Jurkat, Clone E6-1 (cell line): ENCODE measurements around the gene CLDN19.
"Not testable (repeated sequence)": the region's sequence is repeated elsewhere in the genome, so short reads cannot be mapped to it uniquely, and the experiment has no call there.

Experiments
- DNase-seq: peaks from one replicate; pipeline ENCODE4 v3.0.0-alpha.2; 2011; ENCODE audit warnings: low read depth, low spot score
- H3K4me3 ChIP-seq: 2 replicates; pipeline ENCODE4 v1.5.1; 2011; ENCODE audit warnings: mild to moderate bottlenecking, low read length, control low read depth, moderate library complexity

The CLDN19 gene

GRCh38 chr1:42725820-42726219, 14.2 kb downstream of the CLDN19 start:
- H3K4me3 ChIP-seq, DNase-seq: not testable (repeated sequence)

- no peak for DNase-seq
- no peak overlapping the region for H3K4me3 ChIP-seq
Observed at GRCh38 chr1:42723511-42723910, 16.5 kb downstream of the CLDN19 start.

DNA sequence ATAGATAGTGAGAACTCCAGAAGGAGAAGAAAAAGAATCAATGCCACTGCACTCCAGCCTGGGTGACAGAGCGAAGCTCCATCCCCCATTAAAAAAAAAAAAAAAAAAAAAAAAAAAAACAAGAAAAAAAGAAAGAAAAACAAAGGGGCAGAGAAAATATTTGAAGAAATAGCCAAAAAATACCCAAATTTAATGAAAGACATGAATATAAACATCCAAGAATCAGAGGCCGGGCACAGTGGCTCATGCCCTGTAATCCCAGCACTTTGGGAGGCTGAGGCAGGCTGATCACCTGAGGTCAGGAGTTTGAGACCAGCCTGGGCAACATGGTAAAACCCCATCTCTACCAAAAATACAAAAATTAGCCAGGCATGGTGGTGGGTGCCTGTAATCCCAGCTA, 17.6 kb downstream of the CLDN19 start:
- H3K4me3 ChIP-seq, DNase-seq: not testable (repeated sequence)

- H3K4me3 ChIP-seq: no peak overlapping the region
- DNase-seq: no peak
Observed at GRCh38 chr1:42721926-42722325, 18.1 kb downstream of the CLDN19 start.

- H3K4me3 ChIP-seq: no peak overlapping the region
- DNase-seq: no peak
Observed at GRCh38 chr1:42720868-42721267, 19.2 kb downstream of the CLDN19 start.

DNA sequence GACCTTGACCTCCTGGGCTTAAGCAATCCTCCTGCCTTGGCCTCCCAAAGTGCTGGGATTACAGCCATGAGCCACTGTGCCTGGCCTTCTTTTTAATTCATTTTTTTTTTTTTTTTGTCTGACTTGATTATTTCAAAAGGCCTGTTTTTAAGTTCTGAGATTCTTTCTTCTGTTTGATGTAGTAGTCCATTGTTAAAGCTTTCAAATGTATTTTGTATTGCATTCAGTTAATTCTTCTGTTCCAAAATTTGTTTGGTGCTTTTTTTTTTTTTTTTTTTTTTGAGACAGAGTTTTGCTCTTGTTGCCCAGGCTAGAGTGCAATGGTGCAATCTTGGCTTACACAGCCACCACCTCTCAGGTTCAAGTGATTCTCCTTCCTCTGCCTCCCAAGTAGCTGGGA, 25.6 kb downstream of the CLDN19 start:
- H3K4me3 ChIP-seq, DNase-seq: not testable (repeated sequence)

DNA sequence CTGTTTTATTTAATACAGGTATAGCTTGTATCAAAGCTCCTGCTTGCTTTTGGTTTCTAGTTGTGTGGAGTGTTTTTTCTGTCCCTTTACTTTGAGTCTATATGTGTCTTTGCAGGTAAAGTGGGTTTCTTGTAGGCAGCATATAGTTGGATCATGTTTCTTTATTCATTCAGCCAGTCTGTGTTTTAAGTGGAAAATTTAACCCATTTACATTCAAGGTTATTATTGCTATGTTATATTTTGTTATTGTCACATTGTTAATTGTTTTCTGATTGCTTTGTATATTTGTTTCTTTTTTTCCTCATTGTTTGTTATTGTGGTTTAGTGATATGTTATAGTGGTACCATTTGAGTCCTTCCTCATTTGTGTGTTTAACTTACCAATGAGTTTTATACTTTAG, 26.7 kb downstream of the CLDN19 start:
- H3K4me3 ChIP-seq: no peak overlapping the region
- no peak for DNase-seq

DNA sequence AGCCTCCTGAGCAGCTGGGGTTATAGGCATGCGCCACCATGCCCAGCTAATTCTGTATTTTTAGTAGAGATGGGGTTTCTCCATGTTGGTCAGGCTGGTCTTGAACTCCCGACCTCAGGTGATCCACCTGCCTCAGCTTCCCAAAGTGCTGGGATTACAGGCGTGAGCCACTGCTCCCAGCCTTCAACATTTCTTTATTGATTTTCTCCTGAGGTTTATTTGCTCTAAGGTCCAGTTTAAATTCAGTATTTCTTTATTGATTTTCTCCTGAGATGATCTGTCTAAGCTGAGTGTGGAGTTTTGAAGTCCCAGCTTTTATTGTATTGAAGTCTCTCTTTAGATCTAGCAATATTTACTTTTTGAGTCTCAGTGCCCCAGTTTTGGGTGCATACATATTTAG, 27.2 kb downstream of the CLDN19 start:
- DNase-seq, H3K4me3 ChIP-seq: not testable (repeated sequence)

DNA sequence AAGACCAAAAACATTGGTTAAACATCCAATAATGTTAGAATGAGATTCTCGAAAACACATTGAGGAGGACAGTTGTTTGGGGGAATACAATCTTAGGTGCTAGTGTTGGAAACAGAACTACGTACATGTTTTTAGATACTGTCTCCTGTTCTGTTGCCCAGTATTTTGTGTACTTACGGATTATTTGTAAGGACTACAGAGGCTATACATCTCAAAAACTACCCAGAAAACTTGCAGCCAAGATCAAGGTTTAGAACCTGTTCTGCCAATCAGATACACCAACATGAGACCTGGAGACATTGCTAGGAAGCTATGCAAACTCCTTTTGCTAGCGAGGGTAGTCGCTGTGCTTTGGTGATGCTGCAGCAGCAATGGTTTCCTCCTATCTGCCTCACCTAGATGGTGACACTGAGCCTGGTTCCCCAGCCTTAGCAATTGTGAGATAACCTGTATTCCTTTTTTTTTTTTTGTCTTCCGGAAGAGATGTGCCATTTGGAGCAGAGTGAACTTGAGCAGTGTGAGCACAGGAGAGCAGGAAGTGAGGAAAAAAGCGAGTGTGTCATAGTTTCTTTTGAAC, 36.1 kb downstream of the CLDN19 start:
- H3K4me3 ChIP-seq: no peak overlapping the region
- DNase-seq: no peak

GRCh38 chr1:42700006-42700405, 40.0 kb downstream of the CLDN19 start:
- no peak overlapping the region for H3K4me3 ChIP-seq
- no peak for DNase-seq

- DNase-seq: no peak
- H3K4me3 ChIP-seq: no peak overlapping the region
Observed at GRCh38 chr1:42698081-42698813, 41.8 kb downstream of the CLDN19 start.

GRCh38 chr1:42692911-42693310, 47.1 kb downstream of the CLDN19 start:
- no peak for DNase-seq
- H3K4me3 ChIP-seq: no peak overlapping the region

DNA sequence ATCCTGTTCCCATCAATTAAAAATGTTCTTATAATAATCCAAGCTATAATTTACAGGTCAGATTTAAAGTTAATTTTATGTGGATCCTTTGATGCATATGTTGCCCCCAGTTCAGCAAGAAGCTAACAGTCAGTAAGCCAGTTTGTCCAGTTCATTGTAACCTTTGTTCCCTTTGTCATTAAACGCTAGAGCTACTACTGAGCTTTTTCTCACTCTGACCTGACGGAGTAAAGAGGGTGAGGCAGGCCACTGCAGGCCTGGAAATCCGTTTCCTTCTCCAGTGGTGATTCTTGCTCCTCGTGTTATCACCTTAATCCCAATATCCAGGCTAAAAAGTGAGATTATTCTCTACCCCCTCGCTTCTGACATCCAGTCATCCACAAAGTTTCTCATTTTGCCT, 47.6 kb downstream of the CLDN19 start:
- no peak overlapping the region for H3K4me3 ChIP-seq

DNA sequence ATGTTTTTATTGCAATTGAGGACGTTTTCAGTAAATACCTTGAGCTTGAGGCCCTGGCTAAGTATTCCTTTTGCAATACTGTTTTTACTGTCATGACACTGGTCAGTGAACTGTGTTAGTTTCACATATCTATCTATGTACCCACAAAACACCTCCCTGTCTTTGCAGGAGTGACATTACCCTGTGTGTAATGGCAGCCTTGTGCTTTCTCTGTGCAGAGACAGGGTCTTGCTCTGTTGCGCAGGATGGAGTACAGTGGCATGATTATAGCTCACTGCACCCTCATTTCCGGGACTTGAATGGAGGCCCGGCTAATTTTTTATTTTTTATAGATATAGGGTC, 48.9 kb downstream of the CLDN19 start:
- no peak overlapping the region for H3K4me3 ChIP-seq
- DNase-seq: no peak

More for the DNA sequence above, 47.6 kb downstream of the CLDN19 start:
- no peak for DNase-seq

DNA sequence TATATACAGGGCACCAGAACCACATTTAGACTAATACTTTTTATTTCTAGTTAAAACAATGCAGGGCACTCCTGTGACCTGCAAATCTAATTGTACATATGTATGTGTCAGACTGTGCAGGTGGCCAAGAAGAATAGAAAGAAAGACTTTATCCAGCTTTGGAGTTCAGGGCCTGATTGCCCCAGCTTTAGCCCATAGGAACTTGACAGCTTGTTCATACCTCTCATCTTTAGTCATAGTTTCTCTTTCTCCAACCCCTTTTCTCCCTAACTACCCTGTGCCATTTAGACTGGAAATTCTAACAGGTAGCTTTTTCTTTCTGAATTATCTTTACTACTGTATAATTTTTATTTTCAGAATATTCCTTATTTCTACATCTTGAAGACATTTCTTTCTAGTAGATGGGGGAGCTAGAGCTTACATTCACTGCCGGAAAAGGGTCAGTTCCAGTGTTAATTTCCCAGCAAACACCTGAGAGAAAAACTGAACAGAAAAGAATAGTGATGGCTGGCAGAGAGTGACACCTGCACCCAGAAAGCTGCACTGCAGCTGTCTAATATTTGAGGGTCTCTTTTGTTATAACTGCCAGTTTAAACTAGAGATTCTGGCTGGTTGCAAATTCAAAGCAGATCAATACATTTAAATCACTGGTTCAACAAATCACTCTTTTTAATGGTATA, 49.4 kb downstream of the CLDN19 start:
- no peak for DNase-seq
- no peak overlapping the region for H3K4me3 ChIP-seq

DNA sequence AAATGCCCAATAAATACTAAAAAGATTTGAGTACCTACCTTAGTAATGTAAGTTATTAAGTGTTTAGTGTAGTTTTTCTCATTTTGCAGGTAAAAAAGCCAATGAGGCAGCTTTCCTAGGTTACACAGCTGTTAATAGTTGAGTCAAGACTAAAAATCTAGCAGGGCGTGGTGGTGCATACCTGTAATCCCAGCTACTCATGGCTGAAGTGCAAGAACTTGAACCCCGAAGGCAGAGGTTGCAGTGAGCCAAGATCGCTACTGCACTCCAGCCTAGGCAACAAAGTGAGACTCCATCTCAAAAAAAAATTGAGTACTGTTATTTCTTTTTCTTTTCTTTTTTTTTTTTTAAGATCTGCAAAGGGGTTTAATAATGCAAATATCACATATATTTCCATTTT, 50.1 kb downstream of the CLDN19 start:
- no peak for DNase-seq
- no peak overlapping the region for H3K4me3 ChIP-seq

DNA sequence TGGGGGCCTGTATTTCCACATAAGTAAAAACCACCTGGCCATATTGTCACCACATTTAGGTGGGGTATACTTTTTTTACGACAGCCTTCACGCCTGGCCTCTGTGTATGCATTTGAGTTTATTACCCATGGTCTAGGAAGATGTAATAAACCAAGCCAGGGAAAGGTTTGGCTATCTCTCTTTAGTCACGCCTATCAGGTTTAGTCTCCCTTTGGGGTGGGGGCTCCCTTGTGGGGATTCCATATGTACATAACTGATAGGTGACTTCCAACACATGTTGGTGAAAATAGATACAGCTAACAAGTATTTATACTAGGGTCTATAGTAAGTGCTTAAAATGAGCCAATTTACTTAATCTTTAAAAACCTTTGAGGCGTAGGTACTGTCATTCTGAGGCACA, 53.6 kb downstream of the CLDN19 start:
- no peak for DNase-seq
- H3K4me3 ChIP-seq: no peak overlapping the region

DNA sequence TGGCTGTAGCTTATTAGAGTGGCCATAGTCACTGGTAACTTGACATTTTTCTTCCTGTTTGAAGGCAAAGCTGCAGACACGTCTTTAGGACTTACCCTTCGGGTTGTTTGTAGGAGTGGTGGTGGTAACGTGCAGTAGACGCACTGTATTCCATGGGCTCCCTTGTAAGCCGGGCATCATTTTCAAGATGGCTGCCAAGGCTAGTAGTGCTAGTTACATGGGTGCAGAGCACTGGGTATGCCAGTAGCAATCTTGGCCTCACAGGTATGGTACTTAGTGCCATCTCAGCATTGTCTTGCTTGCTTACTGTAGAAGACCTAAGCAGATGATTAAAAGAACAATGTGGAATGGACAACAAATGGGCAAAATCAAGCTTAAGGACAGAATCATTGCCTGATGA, 55.9 kb downstream of the CLDN19 start:
- no peak for DNase-seq
- peak overlapping the region; percentile 90 for H3K4me3 ChIP-seq
